Left lobe of liver (tissue), 2 donors: ENCODE measurements around the gene MAP3K20. TPM values are rescaled to one million over a fixed set of nuclear protein-coding genes. Genes with fewer than 3 reads are reported as not detected.
"Not testable (repeated sequence)": the region's sequence is repeated elsewhere in the genome, so short reads cannot be mapped to it uniquely, and the experiment has no call there.

ENCODE experiments used
- ATAC-seq: fragments of 200-7000 bp; cut with Tn5 transposase; one replicate; pipeline ENCODE4 v1.9.1; 2020; ENCODE audit warnings: mild to moderate bottlenecking, moderate library complexity
- DNase-seq: peaks from one replicate; pipeline ENCODE4 v3.0.0-alpha.2; 2020; ENCODE audit warnings: low spot score
- total RNA-seq: library from RNA; stranded (reverse); gene quantifications from one replicate; pipeline ENCODE4 v1.2.1, GENCODE V29; 2021
- donor health status: DM: no; HTN: no; CAD: no; lungs with moderate emphysema.
- donor health status: DM: no; HTN: yes; CAD: no.

The MAP3K20 gene
- total RNA-seq, 1 donor from 2014 or later: 13.7 TPM

- ATAC-seq: no peak
- DNase-seq: no peak
These were observed 76.2 kb downstream of the MAP3K20 start for GRCh38 chr2:173151671-173152401.

- DNase-seq: no peak
- no peak for ATAC-seq
These were observed 77.7 kb downstream of the MAP3K20 start for GRCh38 chr2:173153301-173153885.

GRCh38 chr2:173157676-173158293, 82.1 kb downstream of the MAP3K20 start:
- no peak for ATAC-seq
- DNase-seq: no peak

- DNase-seq (peak; percentile 83), ATAC-seq (peak; percentile 95)
These were observed 84.3 kb downstream of the MAP3K20 start for GRCh38 chr2:173159791-173160463.

- DNase-seq (no peak), ATAC-seq (peak; percentile 9)
These were observed 85.0 kb downstream of the MAP3K20 start for GRCh38 chr2:173160618-173161017.

- peak; percentile 39 for ATAC-seq
These were observed 85.4 kb downstream of the MAP3K20 start for GRCh38 chr2:173161040-173161439.

GRCh38 chr2:173161507-173161906, 85.9 kb downstream of the MAP3K20 start:
- DNase-seq (no peak), ATAC-seq (peak; percentile 13)

More at GRCh38 chr2:173161040-173161439, 85.4 kb downstream of the MAP3K20 start:
- DNase-seq: no peak

GRCh38 chr2:173163357-173163756, 87.7 kb downstream of the MAP3K20 start:
- ATAC-seq, DNase-seq: not testable (repeated sequence)

- no peak for DNase-seq
- ATAC-seq: no peak
These were observed 88.8 kb downstream of the MAP3K20 start for GRCh38 chr2:173164396-173164795.

GRCh38 chr2:173165443-173166238, 90.0 kb downstream of the MAP3K20 start:
- ATAC-seq: peak; percentile 42
- DNase-seq: no peak

- no peak for DNase-seq
- no peak for ATAC-seq
These were observed 95.7 kb downstream of the MAP3K20 start for GRCh38 chr2:173171321-173171720.

GRCh38 chr2:173171924-173172643, 96.4 kb downstream of the MAP3K20 start:
- no peak for DNase-seq
- ATAC-seq: no peak

GRCh38 chr2:173174339-173174738, 98.7 kb downstream of the MAP3K20 start:
- not testable (repeated sequence) for DNase-seq, ATAC-seq

GRCh38 chr2:173175222-173175621, 99.6 kb downstream of the MAP3K20 start:
- ATAC-seq (no peak), DNase-seq (no peak)

GRCh38 chr2:173181982-173182381, 106.3 kb downstream of the MAP3K20 start:
- ATAC-seq (no peak), DNase-seq (no peak)

GRCh38 chr2:173184031-173185004, 108.7 kb downstream of the MAP3K20 start:
- no peak for ATAC-seq

GRCh38 chr2:173185437-173185836, 109.8 kb downstream of the MAP3K20 start:
- DNase-seq: no peak
- no peak for ATAC-seq

More at GRCh38 chr2:173184031-173185004, 108.7 kb downstream of the MAP3K20 start:
- DNase-seq: no peak

- no peak for DNase-seq
- ATAC-seq: peak; percentile 51
These were observed 112.5 kb downstream of the MAP3K20 start for GRCh38 chr2:173187941-173188788.
